Measurements from ENCODE around the gene LRMDA. TPM values are rescaled to one million over a fixed set of nuclear protein-coding genes. Genes with fewer than 3 reads are reported as not detected.

LRMDA gene
- total and polyA plus RNA-seq, 2 of the 13 experiments (the other 11 are each of a cell fraction or from before 2014, with no cell fraction given): 13.4 to 22.0 TPM

DNA sequence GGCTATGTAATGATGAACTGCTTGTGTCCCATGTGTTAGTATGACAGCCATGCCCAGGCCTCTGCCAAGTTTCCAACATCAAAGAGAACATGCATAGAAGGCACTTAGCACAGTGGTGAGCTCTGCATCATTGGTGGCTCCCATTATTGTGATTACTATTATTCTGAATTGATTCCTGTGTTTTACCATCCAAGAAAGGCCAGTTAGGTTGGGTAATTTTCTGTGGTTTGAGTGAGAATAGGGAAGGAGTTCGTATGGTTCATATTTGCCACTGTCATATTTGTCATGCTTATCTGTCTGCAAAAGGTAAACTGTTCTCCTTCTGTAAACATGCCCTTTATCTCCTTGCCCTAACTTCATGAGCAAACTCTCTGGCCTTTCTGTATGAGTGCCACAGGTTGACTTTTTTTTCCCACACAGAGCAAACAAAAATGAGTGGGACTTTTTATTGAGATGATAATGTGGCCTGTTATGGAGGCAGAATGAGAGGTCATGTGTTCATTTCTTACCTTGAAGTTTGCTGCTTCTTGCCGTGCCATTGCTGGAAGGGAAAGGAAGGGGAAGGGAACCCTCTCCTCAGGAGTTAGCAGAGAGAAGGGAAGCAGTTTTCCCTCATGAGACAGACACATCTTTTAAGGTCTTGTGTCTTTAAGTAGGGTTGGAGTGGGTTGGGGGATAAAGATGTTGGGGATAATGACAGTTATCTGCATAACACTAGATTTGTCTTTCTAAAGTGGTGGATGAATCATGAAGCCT, 301.9 kb downstream of the LRMDA start (continued):
- TF ChIP-seq BHLHE40 (IDR thresholded peaks at IDR 0.05; ENCODE audit: low read length) (no peak), HOXD1 (CRISPR knock-in tag; IDR thresholded peaks at IDR 0.05) (peak; percentile 98), ZNF567 (CRISPR knock-in tag; IDR thresholded peaks at IDR 0.05; ENCODE audit: borderline replicate concordance) (0 out of 2 replicates have a peak, but pooled peaks have one; percentile 31), PAF1 (CRISPR knock-in tag; IDR thresholded peaks at IDR 0.05) (no peak), ZNF3 (CRISPR knock-in tag; IDR thresholded peaks at IDR 0.05) (peak; percentile 82; the same call in 1 of the 2 replicates), DDIT3 (CRISPR knock-in tag; IDR thresholded peaks at IDR 0.05) (no peak), RFX3 (CRISPR knock-in tag; IDR thresholded peaks at IDR 0.05) (no peak), RARA (CRISPR knock-in tag; IDR thresholded peaks at IDR 0.05) (peak; percentile 97), NFE2 (CRISPR knock-in tag; IDR thresholded peaks at IDR 0.05) (no peak), ZGPAT (CRISPR knock-in tag; IDR thresholded peaks at IDR 0.05) (peak; percentile 98), EHMT2 (IDR thresholded peaks at IDR 0.05; ENCODE audit: borderline replicate concordance, low read depth, low read length) (peak; percentile 76; the same call in 1 of the 2 replicates), ZNF75D (CRISPR knock-in tag; IDR thresholded peaks at IDR 0.05; ENCODE audit: borderline replicate concordance) (no peak), SETDB1 (CRISPR knock-in tag; IDR thresholded peaks at IDR 0.05; ENCODE audit: borderline replicate concordance) (no peak), NFYC (CRISPR knock-in tag; IDR thresholded peaks at IDR 0.05) (no peak), TRIM24 (CRISPR knock-in tag; IDR thresholded peaks at IDR 0.05) (0 out of 2 replicates have a peak, but pooled peaks have one; percentile 32), FOSL1 (CRISPR knock-in tag; IDR thresholded peaks at IDR 0.05; ENCODE audit: borderline replicate concordance) (peak; percentile 41; the same call in 1 of the 2 replicates), HOXA9 (CRISPR knock-in tag; IDR thresholded peaks at IDR 0.05; ENCODE audit: borderline replicate concordance) (no peak), ZNF138 (CRISPR knock-in tag; IDR thresholded peaks at IDR 0.05; ENCODE audit: low read depth) (no peak), HMG20B (CRISPR knock-in tag; conservative IDR thresholded peaks at IDR 0.05) (peak; percentile 88), MEF2D (CRISPR knock-in tag; IDR thresholded peaks at IDR 0.05) (peak; percentile 84), ARHGAP35 (CRISPR knock-in tag; IDR thresholded peaks at IDR 0.05; ENCODE audit: borderline replicate concordance) (no peak), SP5 (CRISPR knock-in tag; IDR thresholded peaks at IDR 0.05; ENCODE audit: borderline replicate concordance, low read depth) (peak; percentile 60; the same call in 1 of the 2 replicates), KLF9 (CRISPR knock-in tag; IDR thresholded peaks at IDR 0.05; ENCODE audit: low read depth) (no peak), ZSCAN22 (CRISPR knock-in tag; IDR thresholded peaks at IDR 0.05) (0 out of 2 replicates have a peak, but pooled peaks have one; percentile 65)
- TF ChIP-seq, protein P1, sequence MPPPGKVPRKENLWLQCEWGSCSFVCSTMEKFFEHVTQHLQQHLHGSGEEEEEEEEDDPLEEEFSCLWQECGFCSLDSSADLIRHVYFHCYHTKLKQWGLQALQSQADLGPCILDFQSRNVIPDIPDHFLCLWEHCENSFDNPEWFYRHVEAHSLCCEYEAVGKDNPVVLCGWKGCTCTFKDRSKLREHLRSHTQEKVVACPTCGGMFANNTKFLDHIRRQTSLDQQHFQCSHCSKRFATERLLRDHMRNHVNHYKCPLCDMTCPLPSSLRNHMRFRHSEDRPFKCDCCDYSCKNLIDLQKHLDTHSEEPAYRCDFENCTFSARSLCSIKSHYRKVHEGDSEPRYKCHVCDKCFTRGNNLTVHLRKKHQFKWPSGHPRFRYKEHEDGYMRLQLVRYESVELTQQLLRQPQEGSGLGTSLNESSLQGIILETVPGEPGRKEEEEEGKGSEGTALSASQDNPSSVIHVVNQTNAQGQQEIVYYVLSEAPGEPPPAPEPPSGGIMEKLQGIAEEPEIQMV (CRISPR knock-in tag; IDR thresholded peaks at IDR 0.05; ENCODE audit: low read depth): no peak
- TF ChIP-seq, protein P2, sequence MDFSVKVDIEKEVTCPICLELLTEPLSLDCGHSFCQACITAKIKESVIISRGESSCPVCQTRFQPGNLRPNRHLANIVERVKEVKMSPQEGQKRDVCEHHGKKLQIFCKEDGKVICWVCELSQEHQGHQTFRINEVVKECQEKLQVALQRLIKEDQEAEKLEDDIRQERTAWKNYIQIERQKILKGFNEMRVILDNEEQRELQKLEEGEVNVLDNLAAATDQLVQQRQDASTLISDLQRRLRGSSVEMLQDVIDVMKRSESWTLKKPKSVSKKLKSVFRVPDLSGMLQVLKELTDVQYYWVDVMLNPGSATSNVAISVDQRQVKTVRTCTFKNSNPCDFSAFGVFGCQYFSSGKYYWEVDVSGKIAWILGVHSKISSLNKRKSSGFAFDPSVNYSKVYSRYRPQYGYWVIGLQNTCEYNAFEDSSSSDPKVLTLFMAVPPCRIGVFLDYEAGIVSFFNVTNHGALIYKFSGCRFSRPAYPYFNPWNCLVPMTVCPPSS (IDR thresholded peaks at IDR 0.05): no peak
- TF ChIP-seq, protein P3, sequence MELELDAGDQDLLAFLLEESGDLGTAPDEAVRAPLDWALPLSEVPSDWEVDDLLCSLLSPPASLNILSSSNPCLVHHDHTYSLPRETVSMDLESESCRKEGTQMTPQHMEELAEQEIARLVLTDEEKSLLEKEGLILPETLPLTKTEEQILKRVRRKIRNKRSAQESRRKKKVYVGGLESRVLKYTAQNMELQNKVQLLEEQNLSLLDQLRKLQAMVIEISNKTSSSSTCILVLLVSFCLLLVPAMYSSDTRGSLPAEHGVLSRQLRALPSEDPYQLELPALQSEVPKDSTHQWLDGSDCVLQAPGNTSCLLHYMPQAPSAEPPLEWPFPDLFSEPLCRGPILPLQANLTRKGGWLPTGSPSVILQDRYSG (CRISPR knock-in tag; IDR thresholded peaks at IDR 0.05): no peak

Measured in HepG2 (cell line).